H9 (cell line): Measurements from ENCODE around the gene NTMT1. TPM values are rescaled to one million over a fixed set of nuclear protein-coding genes. Genes with fewer than 3 reads are reported as not detected.
A peak's percentile ranks its signal among the peaks of the same experiment; 100 is the strongest.

Experiments
- DNase-seq: peaks from one replicate; pipeline ENCODE4 v3.0.0-alpha.2; 2017
- H2AFZ ChIP-seq: one replicate; pipeline ENCODE4 v1.6.1; 2013; ENCODE audit warnings: mild to moderate bottlenecking, low read length, control low read depth, moderate library complexity
- H2AK5ac ChIP-seq: 2 replicates; pipeline ENCODE4 v1.6.1; 2013; ENCODE audit warnings: low read length, control low read depth, mixed read lengths; ENCODE audit not compliant: insufficient read length
- H2BK120ac ChIP-seq: one replicate; pipeline ENCODE4 v1.6.1; 2013; ENCODE audit warnings: low read depth, mild to moderate bottlenecking, low read length, control low read depth, inconsistent platforms; ENCODE audit not compliant: poor library complexity, severe bottlenecking
- H2BK12ac ChIP-seq: 2 replicates; pipeline ENCODE4 v1.6.1; 2013; ENCODE audit warnings: low read length, control low read depth, mixed read lengths, low read depth; ENCODE audit not compliant: insufficient read length
- H2BK15ac ChIP-seq: 2 replicates; pipeline ENCODE4 v1.6.1; 2013; ENCODE audit warnings: low read depth, low read length, control low read depth
- H2BK20ac ChIP-seq: one replicate; pipeline ENCODE4 v1.6.1; 2013; ENCODE audit warnings: low read depth, mild to moderate bottlenecking, low read length, control low read depth, inconsistent platforms; ENCODE audit not compliant: poor library complexity, severe bottlenecking
- H2BK5ac ChIP-seq: 2 replicates; pipeline ENCODE4 v1.6.1; 2013; ENCODE audit warnings: low read length, control low read depth, mixed read lengths; ENCODE audit not compliant: insufficient read length
- H3K14ac ChIP-seq: 2 replicates; pipeline ENCODE4 v1.6.1; 2013; ENCODE audit warnings: low read length, control low read depth; ENCODE audit not compliant: insufficient read depth
- H3K18ac ChIP-seq: 2 replicates; pipeline ENCODE4 v1.6.1; 2013; ENCODE audit warnings: low read depth, mild to moderate bottlenecking, mixed read lengths, low read length, control low read depth; ENCODE audit not compliant: insufficient read length
- H3K23ac ChIP-seq: 2 replicates; pipeline ENCODE4 v1.6.1; 2013; ENCODE audit warnings: low read length, control low read depth, mixed read lengths, low read depth; ENCODE audit not compliant: insufficient read length
- H3K23me2 ChIP-seq: 2 replicates; pipeline ENCODE4 v1.6.1; 2013; ENCODE audit warnings: low read depth, mild to moderate bottlenecking, mixed read lengths, low read length, control low read depth; ENCODE audit not compliant: insufficient read length, poor library complexity, severe bottlenecking
- H3K27ac ChIP-seq: 2 replicates; pipeline ENCODE4 v1.5.1; 2013; ENCODE audit warnings: low read length, control low read depth, mixed read lengths, low read depth; ENCODE audit not compliant: insufficient read length
- H3K27me3 ChIP-seq: 2 replicates; pipeline ENCODE4 v1.6.1; 2013; ENCODE audit warnings: low read length, control low read depth, inconsistent platforms; ENCODE audit not compliant: insufficient read depth
- H3K4ac ChIP-seq: 2 replicates; pipeline ENCODE4 v1.6.1; 2013; ENCODE audit warnings: low read depth, mild to moderate bottlenecking, control low read depth, inconsistent platforms, low read length, moderate library complexity
- H3K4me1 ChIP-seq: 2 replicates; pipeline ENCODE4 v1.6.1; 2013; ENCODE audit warnings: low read length, control low read depth, inconsistent platforms; ENCODE audit not compliant: insufficient read depth
- H3K4me2 ChIP-seq: 2 replicates; pipeline ENCODE4 v1.6.1; 2013; ENCODE audit warnings: low read length, control low read depth, mixed read lengths; ENCODE audit not compliant: insufficient read length, insufficient read depth
- H3K56ac ChIP-seq: 2 replicates; pipeline ENCODE4 v1.6.1; 2013; ENCODE audit warnings: low read depth, mild to moderate bottlenecking, mixed read lengths, low read length, control low read depth; ENCODE audit not compliant: insufficient read length
- H3K79me1 ChIP-seq: 2 replicates; pipeline ENCODE4 v1.6.1; 2013; ENCODE audit warnings: low read depth, mild to moderate bottlenecking, moderate library complexity, low read length, control low read depth, inconsistent platforms; ENCODE audit not compliant: insufficient read depth, poor library complexity, severe bottlenecking
- H3K79me2 ChIP-seq: 2 replicates; pipeline ENCODE4 v1.6.1; 2013; ENCODE audit warnings: low read length, control low read depth, inconsistent platforms; ENCODE audit not compliant: insufficient read depth
- H3K9ac ChIP-seq: 2 replicates; pipeline ENCODE4 v1.6.1; 2013; ENCODE audit warnings: low read length, control low read depth, mixed read lengths; ENCODE audit not compliant: insufficient read length; ENCODE audit errors: extremely low read depth
- H3K9me3 ChIP-seq: one replicate; pipeline ENCODE4 v1.6.1; 2013; ENCODE audit warnings: low read depth, low read length, inconsistent platforms; ENCODE audit not compliant: control insufficient read depth
- H3T11ph ChIP-seq: one replicate; pipeline ENCODE4 v1.6.1; 2013; ENCODE audit warnings: mild to moderate bottlenecking, low read length, control low read depth, inconsistent platforms
- H4K20me1 ChIP-seq: one replicate; pipeline ENCODE4 v1.6.1; 2013; ENCODE audit not compliant: control insufficient read depth, insufficient read length, insufficient read depth
- H4K5ac ChIP-seq: 2 replicates; pipeline ENCODE4 v1.6.1; 2013; ENCODE audit warnings: low read depth, mild to moderate bottlenecking, mixed read lengths, low read length, control low read depth; ENCODE audit not compliant: insufficient read length
- H4K8ac ChIP-seq: replicated peaks from 2 replicates; pipeline ENCODE4 v1.6.1; 2013; ENCODE audit warnings: low read length, control low read depth, mixed read lengths, low read depth; ENCODE audit not compliant: insufficient read length
- H4K91ac ChIP-seq: 2 replicates; pipeline ENCODE4 v1.6.1; 2013; ENCODE audit warnings: low read depth, mild to moderate bottlenecking, moderate library complexity, mixed read lengths, low read length, control low read depth; ENCODE audit not compliant: insufficient read length
- H3K27ac Mint-ChIP-seq, 3 experiments: 2 replicates in 2 of 3; 3 replicates in 1 of 3; pipeline ENCODE4 v1.8.0; 2020 to 2021; ENCODE audit warnings: mixed read lengths in 3 of 3, mild to moderate bottlenecking in 1 of 3, moderate library complexity in 1 of 3
- H3K27me3 Mint-ChIP-seq: 2 replicates; pipeline ENCODE4 v1.8.0; 2021; ENCODE audit warnings: low read depth, mild to moderate bottlenecking, moderate library complexity, mixed read lengths
- H3K36me3 Mint-ChIP-seq, 3 experiments: 2 replicates in 2 of 3; 3 replicates in 1 of 3; pipeline ENCODE4 v1.8.0; 2020 to 2021; ENCODE audit warnings: low read depth in 3 of 3, mixed read lengths in 3 of 3; ENCODE audit not compliant: insufficient read depth in 1 of 3
- H3K4me1 Mint-ChIP-seq, 2 experiments: 2 replicates each; pipeline ENCODE4 v1.8.0; 2020; ENCODE audit warnings: mixed read lengths in 2 of 2
- H3K4me3 Mint-ChIP-seq, 2 experiments: 2 replicates in 1 of 2; 3 replicates in 1 of 2; pipeline ENCODE4 v1.8.0; 2020 to 2021; ENCODE audit warnings: mild to moderate bottlenecking in 2 of 2, mixed read lengths in 2 of 2, moderate library complexity in 1 of 2
- H3K9me3 Mint-ChIP-seq, 2 experiments: 2 replicates in 1 of 2; 3 replicates in 1 of 2; pipeline ENCODE4 v1.8.0; 2020; ENCODE audit warnings: mild to moderate bottlenecking in 2 of 2, mixed read lengths in 2 of 2, moderate library complexity in 1 of 2
- WGBS: extraction: QIAGEN DNeasy Blood & Tissue Kit; methylation state at CpG from one replicate; pipeline ENCODE4 v1.1.7; 2013; ENCODE audit warnings: missing lambda C conversion rate, low lambda C conversion rate, mixed read lengths; ENCODE audit not compliant: insufficient read length; ENCODE audit errors: extremely low coverage; 5-methylcytosine and 5-hydroxymethylcytosine counted together
- total RNA-seq: library from RNA; stranded (reverse); gene quantifications from 2 replicates; pipeline ENCODE4 v1.2.1, GENCODE V29; 2021
- TF ChIP-seq, protein P1 (sequence below): fragments of 200-600 bp; sonication (generic); conservative IDR thresholded peaks from 3 replicates; pipeline ENCODE4 v1.8.0; 2021; ENCODE audit warnings: antibody characterized with exemption, mild to moderate bottlenecking

NTMT1 gene
- total RNA-seq, 1 experiment from 2014 or later: 57.9 TPM

DNA sequence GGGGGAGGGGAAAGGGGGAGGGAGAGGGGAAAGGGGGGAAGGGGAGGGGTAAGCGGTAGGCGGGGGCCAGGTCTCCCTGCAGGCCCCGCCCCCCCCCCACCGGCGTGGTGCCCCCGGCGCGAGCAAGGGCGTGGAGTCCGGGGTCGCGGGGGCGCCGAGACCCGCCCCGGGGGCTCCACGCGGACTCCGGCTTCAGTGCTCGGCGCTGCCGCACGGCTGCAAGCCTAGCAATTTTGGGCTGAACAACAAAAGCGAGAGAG is 15.8 kb upstream of the NTMT1 start:
- no CpG with 5 or more reads among the region's 24 CpGs for WGBS
- no peak overlapping the region for H3K27ac ChIP-seq
- no peak overlapping the region for H2BK15ac ChIP-seq
- Mint-ChIP-seq H3K4me1 (peaks cover 25 to 35% of the 10 kb centered on the region in 2 experiments), H3K27ac (no peak overlapping the region), H3K9me3 (no peaks in the 10 kb centered on the region; a peak in 1 of 5 replicates), H3K4me3 (peak overlapping the region; percentile 59 to 64), H3K27me3 (peaks cover 41% of the 10 kb centered on the region), H3K36me3 (no peaks in the 10 kb centered on the region)
- no peak overlapping the region for H3K4ac ChIP-seq
- no peak overlapping the region for H2AFZ ChIP-seq
- H4K5ac ChIP-seq: no peak overlapping the region
- no peak overlapping the region for H3K56ac ChIP-seq
- no peak overlapping the region for H2BK20ac ChIP-seq
- peaks cover 5% of the 10 kb centered on the region for H3K23me2 ChIP-seq
- no peaks in the 10 kb centered on the region for H3K27me3 ChIP-seq
- TF ChIP-seq, protein P1, sequence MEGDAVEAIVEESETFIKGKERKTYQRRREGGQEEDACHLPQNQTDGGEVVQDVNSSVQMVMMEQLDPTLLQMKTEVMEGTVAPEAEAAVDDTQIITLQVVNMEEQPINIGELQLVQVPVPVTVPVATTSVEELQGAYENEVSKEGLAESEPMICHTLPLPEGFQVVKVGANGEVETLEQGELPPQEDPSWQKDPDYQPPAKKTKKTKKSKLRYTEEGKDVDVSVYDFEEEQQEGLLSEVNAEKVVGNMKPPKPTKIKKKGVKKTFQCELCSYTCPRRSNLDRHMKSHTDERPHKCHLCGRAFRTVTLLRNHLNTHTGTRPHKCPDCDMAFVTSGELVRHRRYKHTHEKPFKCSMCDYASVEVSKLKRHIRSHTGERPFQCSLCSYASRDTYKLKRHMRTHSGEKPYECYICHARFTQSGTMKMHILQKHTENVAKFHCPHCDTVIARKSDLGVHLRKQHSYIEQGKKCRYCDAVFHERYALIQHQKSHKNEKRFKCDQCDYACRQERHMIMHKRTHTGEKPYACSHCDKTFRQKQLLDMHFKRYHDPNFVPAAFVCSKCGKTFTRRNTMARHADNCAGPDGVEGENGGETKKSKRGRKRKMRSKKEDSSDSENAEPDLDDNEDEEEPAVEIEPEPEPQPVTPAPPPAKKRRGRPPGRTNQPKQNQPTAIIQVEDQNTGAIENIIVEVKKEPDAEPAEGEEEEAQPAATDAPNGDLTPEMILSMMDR: no peak
- no peak overlapping the region for H2AK5ac ChIP-seq
- H2BK5ac ChIP-seq: no peak overlapping the region
- no peak overlapping the region for H3K18ac ChIP-seq
- H3K23ac ChIP-seq: no peak overlapping the region
- no peaks in the 10 kb centered on the region for H3K79me2 ChIP-seq
- H2BK12ac ChIP-seq: no peak overlapping the region
- H2BK120ac ChIP-seq: no peak overlapping the region
- no peaks in the 10 kb centered on the region for H3K9me3 ChIP-seq
- no peaks in the 10 kb centered on the region for H4K20me1 ChIP-seq
- no peak overlapping the region for H4K8ac ChIP-seq
- no peak for DNase-seq
- H3T11ph ChIP-seq: no peak overlapping the region
- H3K79me1 ChIP-seq: no peaks in the 10 kb centered on the region
- H3K14ac ChIP-seq: 0 out of 2 replicates have a peak overlapping the region, but pooled peaks have one; percentile 26
- peak overlapping the region; percentile 51 for H3K4me2 ChIP-seq
- H3K4me1 ChIP-seq: peaks cover 5% of the 10 kb centered on the region; the same call in 1 of the 2 replicates
- H3K9ac ChIP-seq: no peak overlapping the region
- H4K91ac ChIP-seq: no peak overlapping the region
